AG04449 (cell line): ENCODE results near the gene COX19.

Source experiments
- CTCF ChIA-PET: fragments of 350-600 bp; formaldehyde crosslinking; extraction: SDS; loops from one replicate; lab custom pipeline; 2021; ENCODE audit warnings: antibody characterized with exemption; lab: Yijun Ruan, JAX
- POLR2A ChIA-PET: fragments of 400-600, 350-600 bp; formaldehyde crosslinking; extraction: SDS; loops from one replicate; lab custom pipeline; 2020; ENCODE audit warnings: antibody characterized with exemption, inconsistent platforms; lab: Yijun Ruan, JAX
- DNase-seq: peaks from one replicate; pipeline ENCODE4 v3.0.0-alpha.2; 2010; ENCODE audit warnings: low read depth, low spot score
- H3K4me3 ChIP-seq: 2 replicates; pipeline ENCODE4 v1.5.1; 2011; ENCODE audit warnings: low read depth, mild to moderate bottlenecking, control low read depth, low read length
- CTCF ChIP-seq: IDR thresholded peaks from one replicate; pipeline ENCODE4 v1.5.1; 2011; ENCODE audit warnings: mild to moderate bottlenecking, moderate library complexity, low read length, control low read depth, inconsistent platforms; ENCODE audit not compliant: insufficient read depth; ENCODE audit errors: missing control alignments

Gene COX19

GRCh38 chr7:981793-982510, 6.6 kb upstream of the COX19 start:
- no peak for TF ChIP-seq CTCF
- DNase-seq, result no peak
- ChIA-PET CTCF (interaction anchor here (1.2 to 3.6 kb wide), 4 partner anchors 10 to 194 kb away, joined by 5 to 51 read pairs (median 9); no protein-coding TSS in a partner anchor), POLR2A (no interaction called here)
- H3K4me3 ChIP-seq, result no peak overlapping the region

- no peak for DNase-seq
- TF ChIP-seq CTCF, result no peak
- CTCF ChIA-PET, result interaction anchor here (3.6 to 8.2 kb wide), 2 partner anchors 12 to 15 kb away, joined by 51 to 103 read pairs; no protein-coding TSS in a partner anchor
- POLR2A ChIA-PET, result no interaction called here
- no peak overlapping the region for H3K4me3 ChIP-seq
Observed at GRCh38 chr7:979886-980571, 4.7 kb upstream of the COX19 start.

GRCh38 chr7:979151-979550, 3.8 kb upstream of the COX19 start:
- ChIA-PET CTCF (interaction anchor here (0.9 to 8.2 kb wide), 2 partner anchors 15 to 66 kb away, joined by 3 to 103 read pairs; partner anchors contain the start of gene GPR146), POLR2A (interaction anchor here (0.8 kb wide), 1 partner anchor 13 kb away, joined by 3 read pairs; no protein-coding TSS in a partner anchor)
- DNase-seq, result no peak
- no peak for TF ChIP-seq CTCF
- H3K4me3 ChIP-seq, result no peak overlapping the region

- CTCF ChIA-PET, result interaction anchor here (0.9 to 8.2 kb wide), 3 partner anchors 16 to 87 kb away, joined by 3 to 103 read pairs (median 3); partner anchors contain the start of gene GPR146
- DNase-seq, result no peak
- TF ChIP-seq CTCF, result no peak
Observed at GRCh38 chr7:978416-979091, 3.2 kb upstream of the COX19 start.

GRCh38 chr7:978049-978346, 2.6 kb upstream of the COX19 start:
- no peak for DNase-seq
- TF ChIP-seq CTCF, result no peak
- ChIA-PET POLR2A (no interaction called here), CTCF (interaction anchor here (1.0 to 8.2 kb wide), 2 partner anchors 17 to 87 kb away, joined by 3 to 103 read pairs; no protein-coding TSS in a partner anchor)
- no peak overlapping the region for H3K4me3 ChIP-seq

More at GRCh38 chr7:978416-979091, 3.2 kb upstream of the COX19 start:
- H3K4me3 ChIP-seq, result no peak overlapping the region
- POLR2A ChIA-PET, result interaction anchor here (0.8 kb wide), 1 partner anchor 14 kb away, joined by 3 read pairs; no protein-coding TSS in a partner anchor
